KOPT-K1 (cell line): ENCODE data around the gene CACNB2.

Source experiments
- H3K27ac ChIP-seq: fragments of 200-600 bp; sonication (generic); 2 replicates; pipeline ENCODE4 v1.5.1; 2016; ENCODE audit warnings: antibody characterized with exemption, mild to moderate bottlenecking, low read depth, low read length; ENCODE audit not compliant: poor library complexity, severe bottlenecking
- H3K36me3 ChIP-seq: fragments of 200-600 bp; sonication (generic); 2 replicates; pipeline ENCODE4 v1.5.1; 2017; ENCODE audit warnings: antibody characterized with exemption, mild to moderate bottlenecking, low read length, moderate library complexity; ENCODE audit not compliant: insufficient read depth
- H3K9me3 ChIP-seq: fragments of 200-600 bp; sonication (generic); 2 replicates; pipeline ENCODE4 v1.5.1; 2017; ENCODE audit warnings: antibody characterized with exemption, low read length, mild to moderate bottlenecking; ENCODE audit not compliant: insufficient read depth, poor library complexity, severe bottlenecking

The CACNB2 gene

GRCh38 chr10:18260310-18260922 is 120.2 kb downstream of the CACNB2 start:
- Histone ChIP-seq H3K9me3 (no peaks in the 10 kb centered on the region), H3K36me3 (no peaks in the 10 kb centered on the region), H3K27ac (no peak overlapping the region)

DNA sequence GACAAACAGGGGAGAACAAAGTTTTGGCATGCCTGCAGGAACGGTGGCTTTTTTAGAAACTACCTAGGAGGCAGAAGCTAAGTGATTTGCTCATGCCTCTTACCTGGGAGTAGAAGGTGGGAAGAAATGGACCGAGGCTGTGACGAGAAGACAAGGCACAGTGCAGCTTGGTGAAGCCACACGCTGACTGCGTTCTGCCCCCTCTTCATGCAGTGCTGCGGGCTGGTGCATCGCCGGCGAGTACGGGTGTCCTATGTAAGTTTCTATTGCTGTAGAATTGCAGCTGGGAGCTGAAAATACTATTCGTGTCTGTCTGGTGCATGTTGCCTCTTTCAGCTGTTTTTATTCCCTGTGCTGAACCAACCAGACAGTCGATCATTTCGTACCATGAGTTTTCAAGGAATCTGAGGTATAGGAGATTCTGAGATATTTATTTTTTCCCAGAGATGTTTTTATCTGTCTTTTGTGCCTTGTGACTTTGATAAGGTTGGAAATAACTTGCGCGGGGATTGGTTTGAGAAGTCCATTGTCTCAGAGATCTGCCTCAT is 120.9 kb downstream of the CACNB2 start:
- H3K36me3 ChIP-seq: no peaks in the 10 kb centered on the region
- H3K9me3 ChIP-seq: no peaks in the 10 kb centered on the region
- H3K27ac ChIP-seq: no peak overlapping the region

GRCh38 chr10:18261768-18262231 is 121.6 kb downstream of the CACNB2 start:
- H3K27ac ChIP-seq: no peak overlapping the region
- H3K36me3 ChIP-seq: no peaks in the 10 kb centered on the region
- no peaks in the 10 kb centered on the region for H3K9me3 ChIP-seq

DNA sequence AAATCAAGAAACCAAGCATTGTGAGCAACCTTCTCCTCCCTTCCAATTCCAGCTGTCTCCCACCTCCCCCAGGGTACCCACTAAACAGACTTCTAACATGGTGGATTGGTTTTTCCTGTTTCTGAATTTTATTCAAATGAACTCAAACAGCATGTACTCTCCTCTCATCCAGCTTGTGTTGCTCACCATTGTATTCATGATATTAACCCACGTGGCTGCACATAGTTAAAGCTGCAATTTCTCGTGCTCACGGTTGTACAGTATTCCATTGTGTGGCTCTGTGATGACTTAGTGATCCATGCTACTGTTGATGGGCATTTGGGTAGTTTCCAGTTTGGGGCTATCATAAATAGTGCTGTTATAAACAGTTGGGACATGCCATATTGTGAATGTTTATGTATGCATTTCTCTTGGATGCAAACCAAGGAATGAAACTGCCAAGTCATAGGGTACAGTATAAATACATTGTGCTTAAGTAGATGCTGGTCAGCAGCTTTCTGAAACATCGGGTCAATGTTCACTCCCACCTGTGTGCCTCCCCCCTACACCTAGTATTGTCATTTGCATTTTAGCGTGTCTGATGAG is 124.3 kb downstream of the CACNB2 start:
- H3K36me3 ChIP-seq: no peaks in the 10 kb centered on the region
- no peaks in the 10 kb centered on the region for H3K9me3 ChIP-seq
- H3K27ac ChIP-seq: no peak overlapping the region

DNA sequence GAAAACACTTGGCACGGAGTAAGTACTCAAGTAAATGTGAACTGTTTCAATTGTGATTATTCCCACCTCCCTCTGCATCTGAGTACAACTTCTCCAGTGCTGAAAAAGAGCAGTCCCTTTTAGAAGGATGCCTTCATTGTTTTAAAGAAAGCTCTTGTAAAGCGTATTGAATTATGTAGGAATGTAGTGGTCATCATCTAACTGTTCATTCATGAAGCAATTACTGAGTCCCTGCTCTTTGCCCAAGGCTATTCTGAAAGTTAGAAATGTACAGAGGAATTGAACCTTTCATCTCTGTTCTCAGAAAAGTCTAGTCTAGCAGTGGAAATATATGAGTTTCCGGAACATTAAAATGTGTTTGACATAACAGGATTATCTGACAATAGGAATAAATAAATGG is 127.8 kb downstream of the CACNB2 start:
- Histone ChIP-seq H3K27ac (no peak overlapping the region), H3K36me3 (no peaks in the 10 kb centered on the region), H3K9me3 (no peaks in the 10 kb centered on the region)

DNA sequence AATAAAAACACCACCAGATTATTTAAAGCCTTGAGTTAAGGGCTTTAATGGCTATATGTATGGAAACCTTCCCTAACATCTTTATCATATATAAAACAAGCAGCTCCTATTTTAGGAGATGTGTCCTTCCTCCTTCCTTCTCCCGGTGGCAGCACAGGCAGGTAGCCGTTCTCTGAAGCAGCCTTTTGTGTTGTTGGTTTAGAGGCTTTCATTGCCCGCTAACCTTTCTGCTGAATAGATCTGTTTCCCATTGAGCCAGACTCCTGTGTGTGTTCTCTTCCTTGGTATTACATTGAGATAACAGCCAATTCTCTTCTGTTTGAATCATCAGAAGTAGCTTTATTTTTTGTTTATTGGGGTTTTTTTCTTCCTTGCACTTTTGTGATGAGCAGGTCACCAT is 131.3 kb downstream of the CACNB2 start:
- no peaks in the 10 kb centered on the region for H3K36me3 ChIP-seq
- H3K27ac ChIP-seq: no peak overlapping the region
- H3K9me3 ChIP-seq: no peaks in the 10 kb centered on the region

GRCh38 chr10:18273039-18273438 is 132.8 kb downstream of the CACNB2 start:
- Histone ChIP-seq H3K36me3 (no peaks in the 10 kb centered on the region), H3K9me3 (no peaks in the 10 kb centered on the region), H3K27ac (no peak overlapping the region)

DNA sequence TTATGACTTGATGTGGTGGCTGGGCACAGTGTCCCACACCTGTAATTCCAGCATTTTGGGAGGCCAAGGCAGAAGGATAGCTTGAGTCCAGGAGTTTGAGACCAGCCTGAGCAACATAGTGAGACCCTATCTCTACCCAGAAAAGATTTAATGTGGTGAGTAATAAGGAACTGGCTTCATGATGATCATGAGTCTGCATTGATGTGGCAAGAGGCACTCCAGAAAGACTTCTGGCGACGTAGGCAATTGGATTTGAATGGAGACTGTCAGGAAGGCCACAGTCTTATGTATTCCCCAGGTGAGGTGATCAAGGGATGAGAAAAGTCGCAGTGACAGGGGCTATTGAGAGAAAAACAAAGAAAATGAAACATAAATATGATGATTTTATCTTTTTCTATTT is 138.0 kb downstream of the CACNB2 start:
- Histone ChIP-seq H3K9me3 (no peaks in the 10 kb centered on the region), H3K27ac (no peak overlapping the region), H3K36me3 (no peaks in the 10 kb centered on the region)

- H3K36me3 ChIP-seq: no peaks in the 10 kb centered on the region
- no peak overlapping the region for H3K27ac ChIP-seq
- no peaks in the 10 kb centered on the region for H3K9me3 ChIP-seq
Measured at GRCh38 chr10:18279173-18279572, 138.9 kb downstream of the CACNB2 start.

- Histone ChIP-seq H3K27ac (no peak overlapping the region), H3K36me3 (no peaks in the 10 kb centered on the region), H3K9me3 (no peaks in the 10 kb centered on the region)
Measured at GRCh38 chr10:18282094-18282493, 141.9 kb downstream of the CACNB2 start.

DNA sequence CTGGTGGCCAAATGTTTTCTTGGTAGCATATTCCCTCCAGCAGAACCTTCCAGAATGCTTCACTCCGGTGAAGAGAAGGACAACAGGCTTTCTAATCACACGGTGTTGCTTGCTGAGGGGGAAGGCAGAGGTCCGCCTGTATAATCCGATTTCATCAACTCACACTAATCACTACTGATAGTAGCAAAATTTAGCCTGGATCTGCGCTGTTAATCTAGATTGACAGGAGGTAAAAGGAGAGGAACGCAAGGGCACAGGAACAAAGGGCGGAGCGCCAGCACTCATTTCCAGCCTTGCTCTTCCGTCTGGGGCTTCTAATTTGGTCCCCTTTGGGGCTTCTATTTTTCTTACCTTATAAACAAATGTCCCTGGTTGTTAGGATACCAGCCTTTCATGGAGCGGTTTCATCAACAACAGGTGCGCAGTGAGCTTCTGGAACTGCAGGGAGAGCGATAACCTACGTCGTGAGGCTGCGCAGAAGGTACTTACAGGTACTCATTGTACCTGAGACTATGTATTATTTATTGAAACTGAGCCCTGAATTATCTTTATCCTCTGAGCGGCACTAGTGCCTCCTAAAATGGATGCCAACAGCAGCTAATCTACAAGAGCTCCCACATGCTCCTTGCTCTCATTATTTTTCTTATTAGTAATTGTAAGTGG is 150.6 kb downstream of the CACNB2 start:
- Histone ChIP-seq H3K27ac (no peak overlapping the region), H3K9me3 (no peaks in the 10 kb centered on the region), H3K36me3 (no peaks in the 10 kb centered on the region)

DNA sequence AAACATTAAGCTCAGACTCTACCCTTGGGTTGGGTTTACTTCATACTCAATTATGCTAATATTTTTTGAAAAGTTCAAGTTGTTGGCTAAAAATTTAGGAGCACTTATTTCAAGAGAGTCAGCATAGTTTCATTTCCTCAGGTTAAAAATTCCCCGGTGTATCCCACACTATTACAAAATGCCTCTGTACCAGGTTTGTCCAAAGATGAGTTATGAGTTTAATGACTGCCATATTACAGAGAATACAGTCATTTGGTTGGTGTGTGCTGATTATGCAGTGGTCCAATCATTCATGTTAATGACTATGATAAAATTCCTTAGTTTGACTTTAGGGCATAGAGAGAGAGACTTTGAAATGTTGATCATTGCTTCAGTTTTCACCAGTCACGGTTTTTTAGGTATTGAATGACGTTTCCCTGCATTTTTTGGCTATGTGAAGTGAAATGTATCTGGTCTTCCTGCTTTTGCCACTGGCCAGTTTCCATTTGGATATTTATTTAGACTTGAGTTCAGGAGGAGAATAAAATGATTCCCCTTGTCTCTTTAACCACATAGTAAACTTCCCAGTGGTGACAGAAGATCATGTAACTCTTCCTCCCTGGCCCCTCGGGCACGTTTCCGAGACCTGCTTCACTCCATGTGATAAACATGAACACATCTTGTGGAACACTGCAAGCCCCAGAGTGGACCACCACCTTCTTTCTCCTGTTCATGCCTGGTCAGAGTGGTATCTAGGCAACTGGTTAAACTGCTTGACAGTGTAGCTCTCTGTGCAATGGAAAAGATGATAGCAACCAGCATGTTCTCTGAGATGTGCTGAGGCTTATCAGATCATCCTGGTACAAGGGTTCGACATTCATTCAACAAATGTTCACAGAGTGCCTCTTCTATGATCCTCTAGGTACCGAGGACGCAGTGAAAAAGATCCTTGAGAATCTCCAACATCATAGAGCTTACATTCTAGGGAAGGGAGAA is 153.6 kb downstream of the CACNB2 start:
- no peak overlapping the region for H3K27ac ChIP-seq
- no peaks in the 10 kb centered on the region for H3K9me3 ChIP-seq
- no peaks in the 10 kb centered on the region for H3K36me3 ChIP-seq

- Histone ChIP-seq H3K36me3 (no peaks in the 10 kb centered on the region), H3K9me3 (no peaks in the 10 kb centered on the region), H3K27ac (no peak overlapping the region)
Measured at GRCh38 chr10:18294633-18295032, 154.4 kb downstream of the CACNB2 start.

DNA sequence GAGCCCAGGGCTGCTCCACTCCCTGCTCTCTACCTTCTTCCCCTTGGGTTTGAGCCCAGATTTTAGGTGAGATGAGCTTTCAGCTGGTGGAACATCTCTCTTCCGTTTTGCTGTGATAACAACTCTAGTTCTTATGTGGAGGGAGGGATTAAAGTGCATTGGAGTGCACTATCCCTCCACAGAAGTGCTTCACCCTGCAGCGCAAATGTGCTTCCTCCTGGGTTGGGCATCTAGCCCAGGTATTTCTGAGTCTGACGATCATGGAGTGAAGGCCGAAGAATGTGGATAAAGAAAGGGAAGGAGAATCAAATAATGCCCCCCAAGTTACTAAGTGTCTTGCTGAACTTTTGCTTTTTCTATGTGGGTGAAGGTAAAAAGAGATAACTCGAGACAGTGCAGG is 157.4 kb downstream of the CACNB2 start:
- Histone ChIP-seq H3K36me3 (no peaks in the 10 kb centered on the region), H3K9me3 (no peaks in the 10 kb centered on the region), H3K27ac (no peak overlapping the region)

DNA sequence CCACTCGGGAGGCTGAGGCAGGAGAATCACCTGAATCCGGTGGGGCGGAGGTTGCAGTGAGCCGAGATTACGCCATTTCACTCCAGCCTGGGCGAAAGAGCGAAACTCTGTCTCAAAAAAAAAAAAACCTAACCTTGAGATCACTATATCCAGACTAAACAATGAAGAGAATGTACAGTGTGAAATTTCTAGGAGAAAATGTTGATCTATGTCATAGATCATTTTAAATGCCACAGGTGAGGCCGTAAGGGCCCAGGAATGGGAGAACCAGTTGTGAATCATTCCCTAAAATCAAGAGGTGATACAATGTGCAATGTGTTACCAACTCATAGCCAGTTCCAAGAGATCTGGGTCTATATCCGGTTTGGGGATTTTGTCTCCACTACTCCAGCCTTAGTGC is 158.0 kb downstream of the CACNB2 start:
- Histone ChIP-seq H3K36me3 (no peaks in the 10 kb centered on the region), H3K27ac (no peak overlapping the region), H3K9me3 (no peaks in the 10 kb centered on the region)
